NOMO-1 (cell line): ENCODE measurements around the gene ZDHHC1.

ENCODE experiments used
- DNase-seq, 2 experiments: peaks; one replicate each; lab custom pipeline; 2025; ENCODE audit not compliant: unreplicated experiment in 2 of 2; lab: John Stamatoyannopoulos, UW

The ZDHHC1 gene

DNA sequence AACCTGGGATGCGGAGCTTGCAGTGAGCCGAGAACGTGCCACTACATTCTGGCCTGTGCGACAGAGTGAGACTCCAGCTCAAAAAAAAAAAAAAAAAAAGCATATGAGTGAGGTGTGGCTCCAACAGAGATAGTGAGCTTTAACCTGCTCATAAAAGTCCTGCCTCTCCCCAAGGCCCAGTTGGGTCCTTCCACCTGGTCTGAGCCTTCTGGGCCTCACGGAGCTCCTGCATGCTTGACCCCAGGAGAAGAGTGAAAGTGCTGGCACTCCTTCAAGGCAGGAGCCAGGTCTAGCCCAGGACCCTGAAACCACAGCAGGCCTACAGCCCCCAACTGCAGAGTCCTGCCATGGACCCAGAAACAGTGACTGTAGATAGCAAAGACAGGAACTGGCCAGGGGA lies 32.3 kb upstream of the ZDHHC1 start:
- DNase-seq, result no peak

GRCh38 chr16:67447508-67448076 lies 31.3 kb upstream of the ZDHHC1 start:
- peak; percentile 40 to 53 for DNase-seq

GRCh38 chr16:67446968-67447507 lies 30.8 kb upstream of the ZDHHC1 start:
- no peak for DNase-seq

DNA sequence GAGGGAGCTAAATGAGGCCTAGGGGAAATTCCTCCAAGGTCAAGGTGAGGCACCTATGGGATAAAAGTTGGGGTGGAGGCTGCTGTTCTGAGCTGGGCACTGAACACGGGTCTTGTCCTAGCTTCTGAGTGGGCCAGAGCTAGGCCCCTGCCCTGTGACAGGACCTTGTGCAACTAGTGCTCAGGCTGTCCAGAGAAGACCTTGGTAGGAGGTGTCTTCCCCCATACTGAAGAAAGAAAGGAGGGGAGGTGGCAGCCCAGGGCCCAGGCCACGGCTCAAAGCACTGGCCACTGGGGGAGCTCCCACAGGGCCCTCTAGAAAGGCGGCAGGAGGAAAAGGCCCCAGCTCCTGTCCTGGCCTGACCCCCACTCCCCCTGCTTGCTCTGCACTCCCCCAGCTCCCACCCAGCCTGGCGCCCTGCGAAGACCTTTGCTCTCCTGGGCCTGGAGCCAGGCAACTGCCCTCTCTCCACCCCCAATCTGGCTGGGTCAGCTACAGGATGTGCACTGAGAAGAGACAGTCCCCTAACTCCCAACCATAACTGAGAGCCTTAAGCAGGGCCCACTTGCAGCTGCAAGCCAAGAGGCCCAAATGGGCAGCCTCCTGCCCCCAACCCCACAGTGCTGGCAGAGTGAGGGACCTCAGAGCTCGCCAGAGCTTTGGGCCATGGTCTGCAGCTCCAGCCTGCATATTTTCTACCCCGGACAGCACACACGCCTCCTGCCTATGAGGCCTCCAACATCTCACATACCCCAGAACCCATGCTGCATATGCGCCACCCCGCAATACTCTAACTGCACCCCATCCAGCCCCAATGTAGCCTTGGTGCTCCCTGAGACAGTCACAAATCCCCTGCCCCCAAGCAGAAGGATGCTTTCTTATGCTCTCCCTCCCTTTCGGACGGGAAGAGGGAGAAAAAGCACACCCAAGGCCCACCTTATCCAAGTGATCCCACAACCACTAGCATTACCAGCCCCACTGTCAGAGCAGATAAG lies 29.9 kb upstream of the ZDHHC1 start:
- no peak for DNase-seq

GRCh38 chr16:67445441-67445912 lies 29.2 kb upstream of the ZDHHC1 start:
- no peak for DNase-seq

GRCh38 chr16:67445126-67445426 lies 28.8 kb upstream of the ZDHHC1 start:
- no peak for DNase-seq

GRCh38 chr16:67444259-67445125 lies 28.2 kb upstream of the ZDHHC1 start:
- DNase-seq, result no peak

- no peak for DNase-seq
These were observed 27.0 kb upstream of the ZDHHC1 start for GRCh38 chr16:67443265-67443664.

DNA sequence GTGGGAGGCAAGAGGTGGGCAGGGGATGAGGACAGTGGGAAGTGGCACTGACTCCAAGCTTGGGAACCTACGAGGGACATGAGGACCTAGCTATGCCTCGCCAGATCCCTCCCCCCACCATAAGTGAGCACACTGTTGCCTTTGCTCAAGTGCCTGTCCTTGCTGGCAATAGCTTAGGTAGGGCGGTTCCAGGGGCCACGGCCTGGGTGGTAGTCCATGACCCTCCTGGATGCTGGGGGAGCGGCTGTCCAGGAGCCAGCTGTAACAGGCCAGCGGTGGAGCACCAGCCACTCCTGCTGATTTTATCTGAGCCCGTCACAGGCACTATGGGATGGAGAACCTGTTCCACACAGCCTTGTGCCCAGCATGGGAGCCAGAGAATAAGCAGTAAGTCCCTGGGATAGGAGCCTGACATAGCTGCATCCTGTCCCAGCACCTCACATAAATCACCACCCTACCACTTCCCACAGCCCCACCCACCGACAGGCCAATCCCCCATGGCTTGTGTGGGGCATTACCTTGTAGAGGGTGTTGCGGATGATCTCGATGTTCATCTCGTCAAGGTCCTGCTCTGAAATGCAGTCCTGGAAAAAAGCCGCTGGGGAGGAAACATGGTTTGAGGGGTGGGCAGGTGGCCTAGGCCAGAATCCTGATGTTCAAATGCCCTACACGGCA lies 26.4 kb upstream of the ZDHHC1 start:
- no peak for DNase-seq

DNA sequence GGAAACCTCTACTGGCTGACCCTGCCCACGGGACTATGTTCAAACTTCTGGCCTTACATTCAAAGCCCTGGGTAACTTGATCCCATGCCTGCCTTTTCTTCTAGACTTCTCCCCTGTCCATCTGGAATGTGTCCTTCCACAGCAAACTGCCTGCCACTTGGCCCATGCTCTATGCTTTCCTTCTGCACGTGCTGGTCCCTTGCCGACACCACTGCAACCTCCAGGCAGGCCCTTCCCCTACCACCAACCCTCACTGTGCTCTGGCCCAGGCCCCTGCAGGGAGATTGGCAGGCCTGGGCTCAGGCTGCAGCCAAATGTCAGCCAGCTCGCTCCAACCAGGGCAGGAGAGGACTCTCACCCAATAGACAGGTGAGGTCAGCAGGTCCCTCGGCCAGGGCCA lies 25.6 kb upstream of the ZDHHC1 start:
- DNase-seq, result no peak

GRCh38 chr16:67441271-67441753 lies 25.0 kb upstream of the ZDHHC1 start:
- DNase-seq, result no peak

- no peak for DNase-seq
These were observed 22.6 kb upstream of the ZDHHC1 start for GRCh38 chr16:67438824-67439393.

DNA sequence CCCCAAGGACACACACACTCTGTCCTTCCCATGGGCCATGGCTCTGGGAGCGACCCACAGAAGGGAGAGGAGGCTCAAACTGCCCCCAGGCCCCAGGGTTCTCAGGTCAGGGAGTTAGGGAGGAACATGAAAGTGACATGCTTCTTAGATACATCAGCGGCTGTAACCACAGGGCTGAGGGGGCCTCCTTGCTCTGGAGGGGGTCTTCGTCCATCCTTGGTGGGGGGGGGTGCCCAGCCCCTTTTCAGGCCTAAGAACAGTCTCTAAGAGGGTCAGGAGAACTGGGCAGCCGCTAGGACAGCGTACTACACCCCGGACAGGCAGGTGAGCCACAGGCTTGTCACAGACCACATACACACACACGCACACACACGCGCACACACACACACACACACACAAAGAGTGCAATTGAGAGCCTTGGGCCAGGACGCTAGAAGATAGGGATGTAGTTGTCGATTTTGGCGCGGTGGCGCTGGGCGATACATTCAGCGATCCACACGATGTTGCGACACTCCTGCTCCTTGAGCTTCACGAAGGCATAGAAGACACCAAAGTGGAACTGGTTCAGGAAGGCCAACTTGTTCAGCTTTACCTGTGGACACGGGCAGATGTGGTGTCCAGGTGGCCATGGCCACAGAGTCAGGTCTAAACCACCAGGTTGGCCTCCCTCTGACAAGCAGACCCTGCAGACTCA lies 22.0 kb upstream of the ZDHHC1 start:
- DNase-seq, result no peak

- no peak for DNase-seq
These were observed 21.2 kb upstream of the ZDHHC1 start for GRCh38 chr16:67437513-67437912.

DNA sequence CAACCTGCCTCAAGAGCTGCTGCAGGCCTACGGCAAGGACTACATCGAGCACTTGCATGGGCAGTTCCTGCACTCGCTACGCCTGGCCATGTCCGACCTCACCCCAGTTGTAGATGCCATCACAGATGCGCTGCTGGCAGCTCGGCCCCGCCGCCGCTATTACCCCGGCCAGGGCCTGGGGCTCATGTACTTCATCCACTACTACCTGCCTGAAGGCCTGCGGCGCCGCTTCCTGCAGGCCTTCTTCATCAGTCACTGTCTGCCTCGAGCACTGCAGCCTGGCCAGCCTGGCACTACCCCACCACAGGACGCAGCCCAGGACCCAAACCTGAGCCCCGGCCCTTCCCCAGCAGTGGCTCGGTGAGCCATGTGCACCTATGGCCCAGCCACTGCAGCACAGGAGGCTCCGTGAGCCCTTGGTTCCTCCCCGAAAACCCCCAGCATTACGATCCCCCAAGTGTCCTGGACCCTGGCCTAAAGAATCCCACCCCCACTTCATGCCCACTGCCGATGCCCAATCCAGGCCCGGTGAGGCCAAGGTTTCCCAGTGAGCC lies 20.4 kb upstream of the ZDHHC1 start:
- no peak for DNase-seq

- no peak for DNase-seq
These were observed 19.5 kb upstream of the ZDHHC1 start for GRCh38 chr16:67435758-67436164.

GRCh38 chr16:67433131-67433719 lies 16.9 kb upstream of the ZDHHC1 start:
- no peak for DNase-seq

- DNase-seq, result no peak
These were observed 16.2 kb upstream of the ZDHHC1 start for GRCh38 chr16:67432506-67432890.
